Smooth muscle cell (in vitro differentiated cells): ENCODE data around the gene ZSWIM5. TPM values are rescaled to one million over a fixed set of nuclear protein-coding genes. Genes with fewer than 3 reads are reported as not detected.
"Not testable (repeated sequence)": the region's sequence is repeated elsewhere in the genome, so short reads cannot be mapped to it uniquely, and the experiment has no call there.

Source experiments
- DNase-seq: peaks from one replicate; lab custom pipeline; 2025; ENCODE audit not compliant: unreplicated experiment; lab: John Stamatoyannopoulos, UW
- H2AFZ ChIP-seq: fragments of 200-600 bp; sonication (generic); 2 replicates; pipeline ENCODE4 v1.6.0; 2016; ENCODE audit warnings: antibody characterized with exemption, low read depth, mild to moderate bottlenecking
- H3F3A ChIP-seq: fragments of 200-600 bp; sonication (generic); 2 replicates; pipeline ENCODE4 v1.6.0; 2017; ENCODE audit warnings: antibody characterized with exemption, low read depth
- H3K27ac ChIP-seq: fragments of 200-600 bp; sonication (generic); 2 replicates; pipeline ENCODE4 v1.5.1; 2016; ENCODE audit warnings: low read depth, mild to moderate bottlenecking
- H3K27me3 ChIP-seq: fragments of 200-600 bp; sonication (generic); 2 replicates; pipeline ENCODE4 v1.6.1; 2016; ENCODE audit warnings: low read depth, mild to moderate bottlenecking
- H3K36me3 ChIP-seq: fragments of 200-600 bp; sonication (generic); 2 replicates; pipeline ENCODE4 v1.5.1; 2016; ENCODE audit warnings: low read depth
- H3K4me1 ChIP-seq: fragments of 200-600 bp; sonication (generic); 2 replicates; pipeline ENCODE4 v1.5.1; 2016; ENCODE audit warnings: low read depth
- H3K4me2 ChIP-seq: fragments of 200-600 bp; sonication (generic); 2 replicates; pipeline ENCODE4 v1.6.0; 2016; ENCODE audit warnings: mild to moderate bottlenecking
- H3K4me3 ChIP-seq: fragments of 200-600 bp; sonication (generic); 2 replicates; pipeline ENCODE4 v1.5.1; 2016; ENCODE audit warnings: mild to moderate bottlenecking
- H3K79me2 ChIP-seq: fragments of 200-600 bp; sonication (generic); 2 replicates; pipeline ENCODE4 v1.6.0; 2016; ENCODE audit warnings: low read depth, mild to moderate bottlenecking
- H3K9ac ChIP-seq: fragments of 200-600 bp; sonication (generic); 2 replicates; pipeline ENCODE4 v1.6.0; 2016; ENCODE audit warnings: low read depth
- H3K9me3 ChIP-seq: fragments of 200-600 bp; sonication (generic); replicated peaks from 2 replicates; pipeline ENCODE4 v1.5.1; 2016; ENCODE audit warnings: low read depth
- H4K20me1 ChIP-seq: fragments of 200-600 bp; sonication (generic); 2 replicates; pipeline ENCODE4 v1.6.0; 2016; ENCODE audit warnings: low read depth
- WGBS: methylation state at CpG from one replicate; pipeline ENCODE4 v1.1.7; 2016; ENCODE audit warnings: low lambda C conversion rate; 5-methylcytosine and 5-hydroxymethylcytosine counted together
- polyA plus RNA-seq: library from polyadenylated mRNA; unstranded; fragments of >200 nt; fragmentation: Nextera tagmentation; extraction: Ambion mirVana; gene quantifications from 2 replicates; pipeline ENCODE4 v1.2.1, GENCODE V29; 2016
- total RNA-seq: library from RNA; depleted of rRNA; stranded (reverse); fragments of >200 nt; gene quantifications from 2 replicates; pipeline ENCODE4 v1.2.3, GENCODE V29; 2014
- TF ChIP-seq, protein P1 (sequence below): fragments of 200-600 bp; sonication (generic); IDR thresholded peaks from 2 replicates; pipeline ENCODE4 v1.5.1; 2017; ENCODE audit warnings: borderline replicate concordance, mild to moderate bottlenecking, antibody characterized with exemption; ENCODE audit not compliant: insufficient read depth, poor library complexity, severe bottlenecking

Gene ZSWIM5
- total and polyA plus RNA-seq, 2 experiments from 2014 or later, result 0.13 to 0.26 TPM

- Histone ChIP-seq H3K9me3 (no peaks in the 10 kb centered on the region), H4K20me1 (no peaks in the 10 kb centered on the region), H3K4me3 (no peak overlapping the region), H3K9ac (no peak overlapping the region), H3F3A (no peaks in the 10 kb centered on the region), H2AFZ (no peak overlapping the region), H3K27me3 (no peaks in the 10 kb centered on the region), H3K27ac (no peak overlapping the region), H3K4me1 (no peaks in the 10 kb centered on the region), H3K36me3 (no peaks in the 10 kb centered on the region), H3K79me2 (no peaks in the 10 kb centered on the region), H3K4me2 (no peak overlapping the region)
- WGBS, result 94% methylated on average over 4 of the region's 4 CpGs
- no peak for DNase-seq
- TF ChIP-seq, protein P1, sequence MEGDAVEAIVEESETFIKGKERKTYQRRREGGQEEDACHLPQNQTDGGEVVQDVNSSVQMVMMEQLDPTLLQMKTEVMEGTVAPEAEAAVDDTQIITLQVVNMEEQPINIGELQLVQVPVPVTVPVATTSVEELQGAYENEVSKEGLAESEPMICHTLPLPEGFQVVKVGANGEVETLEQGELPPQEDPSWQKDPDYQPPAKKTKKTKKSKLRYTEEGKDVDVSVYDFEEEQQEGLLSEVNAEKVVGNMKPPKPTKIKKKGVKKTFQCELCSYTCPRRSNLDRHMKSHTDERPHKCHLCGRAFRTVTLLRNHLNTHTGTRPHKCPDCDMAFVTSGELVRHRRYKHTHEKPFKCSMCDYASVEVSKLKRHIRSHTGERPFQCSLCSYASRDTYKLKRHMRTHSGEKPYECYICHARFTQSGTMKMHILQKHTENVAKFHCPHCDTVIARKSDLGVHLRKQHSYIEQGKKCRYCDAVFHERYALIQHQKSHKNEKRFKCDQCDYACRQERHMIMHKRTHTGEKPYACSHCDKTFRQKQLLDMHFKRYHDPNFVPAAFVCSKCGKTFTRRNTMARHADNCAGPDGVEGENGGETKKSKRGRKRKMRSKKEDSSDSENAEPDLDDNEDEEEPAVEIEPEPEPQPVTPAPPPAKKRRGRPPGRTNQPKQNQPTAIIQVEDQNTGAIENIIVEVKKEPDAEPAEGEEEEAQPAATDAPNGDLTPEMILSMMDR, result no peak
These were observed 36.2 kb downstream of the ZSWIM5 start for GRCh38 chr1:45170151-45170742.

DNA sequence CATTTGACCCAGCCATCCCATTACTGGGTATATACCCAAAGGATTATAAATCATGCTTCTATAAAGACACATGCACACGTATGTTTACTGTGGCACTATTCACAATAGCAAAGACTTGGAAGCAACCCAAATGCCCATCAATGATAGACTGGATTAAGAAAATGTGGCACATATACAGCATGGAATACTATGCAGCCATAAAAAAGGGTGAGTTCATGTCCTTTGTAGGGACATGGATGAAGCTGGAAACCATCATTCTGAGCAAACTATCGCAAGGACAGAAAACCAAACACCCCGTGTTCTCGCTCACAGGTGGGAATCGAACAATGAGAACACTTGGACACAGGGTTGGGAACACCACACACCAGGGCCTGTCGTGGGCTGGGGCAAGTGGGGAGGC lies 38.5 kb downstream of the ZSWIM5 start:
- not testable (repeated sequence) for H3K27ac ChIP-seq, H3K27me3 ChIP-seq, DNase-seq, H3K4me2 ChIP-seq, H3K4me1 ChIP-seq, H3K4me3 ChIP-seq, H3K36me3 ChIP-seq, H2AFZ ChIP-seq, H3F3A ChIP-seq, H3K9me3 ChIP-seq, H3K79me2 ChIP-seq, H4K20me1 ChIP-seq, H3K9ac ChIP-seq
- WGBS, result 95% methylated on average over 6 of the region's 6 CpGs

DNA sequence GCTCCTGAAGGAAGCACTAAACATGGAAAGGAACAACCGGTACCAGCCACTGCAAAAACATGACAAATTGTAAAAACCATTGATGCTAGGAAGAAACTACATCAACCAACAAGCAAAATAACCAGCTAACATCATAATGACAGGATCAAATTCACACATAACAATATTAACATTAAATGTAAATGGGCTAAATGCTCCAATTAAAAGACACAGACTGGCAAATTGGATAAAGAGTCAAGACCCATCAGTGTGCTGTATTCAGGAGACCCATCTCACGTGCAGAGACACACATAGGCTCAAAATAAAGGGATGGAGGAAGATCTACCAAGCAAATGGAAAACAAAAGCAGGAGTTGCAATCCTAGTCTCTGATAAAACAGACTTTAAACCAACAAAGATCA lies 42.1 kb downstream of the ZSWIM5 start:
- not testable (repeated sequence) for DNase-seq, H2AFZ ChIP-seq, H3K4me1 ChIP-seq, H3K27me3 ChIP-seq, H3K9me3 ChIP-seq, H3K27ac ChIP-seq, H3F3A ChIP-seq, H4K20me1 ChIP-seq, H3K79me2 ChIP-seq, H3K4me3 ChIP-seq, H3K9ac ChIP-seq, H3K36me3 ChIP-seq, H3K4me2 ChIP-seq
- 88% methylated on average over 2 of the region's 2 CpGs for WGBS

GRCh38 chr1:45163111-45163510 lies 43.3 kb downstream of the ZSWIM5 start:
- not testable (repeated sequence) for H3K27ac ChIP-seq, H4K20me1 ChIP-seq, H3K27me3 ChIP-seq, H3K9ac ChIP-seq, H3K36me3 ChIP-seq, H3K4me3 ChIP-seq, DNase-seq, H3K9me3 ChIP-seq, H3K4me2 ChIP-seq, H2AFZ ChIP-seq, H3K4me1 ChIP-seq, H3F3A ChIP-seq, H3K79me2 ChIP-seq
- WGBS, result 96% methylated on average over 3 of the region's 3 CpGs

- not testable (repeated sequence) for H2AFZ ChIP-seq, H3K4me1 ChIP-seq, H3K36me3 ChIP-seq, DNase-seq, H4K20me1 ChIP-seq, H3K4me2 ChIP-seq, H3K9me3 ChIP-seq, H3K9ac ChIP-seq, H3K27ac ChIP-seq, H3K79me2 ChIP-seq, H3K27me3 ChIP-seq, H3K4me3 ChIP-seq, H3F3A ChIP-seq
- 87% methylated on average over 14 of the region's 14 CpGs for WGBS
These were observed 44.1 kb downstream of the ZSWIM5 start for GRCh38 chr1:45162041-45163035.
